Neural cell (in vitro differentiated cells): ENCODE measurements around the gene ZNF507.

Experiments used
- EZH2 ChIP-seq: fragments of 200-600, 300-800 bp; shearing (Covaris generic), sonication (generic); IDR thresholded peaks from 2 replicates; pipeline ENCODE4 v1.6.1; 2014; ENCODE audit warnings: antibody characterized with exemption, low read length, borderline replicate concordance, mild to moderate bottlenecking; ENCODE audit not compliant: insufficient read depth, poor library complexity, severe bottlenecking
- POLR2AphosphoS5 ChIP-seq: IDR thresholded peaks from 2 replicates; pipeline ENCODE4 v1.6.1; 2012
- RAD21 ChIP-seq: fragments of 450-650 bp; conservative IDR thresholded peaks from 2 replicates; pipeline ENCODE4 v1.6.1; 2014; ENCODE audit warnings: antibody characterized with exemption, mild to moderate bottlenecking, moderate library complexity
- SMC3 ChIP-seq: fragments of 450-650 bp; conservative IDR thresholded peaks from 2 replicates; pipeline ENCODE4 v1.6.1; 2014; ENCODE audit warnings: antibody characterized with exemption, mild to moderate bottlenecking, moderate library complexity; ENCODE audit not compliant: poor library complexity
- TF ChIP-seq, protein P1 (sequence below): fragments of 450-650 bp; IDR thresholded peaks from 2 replicates; pipeline ENCODE4 v1.5.1; 2014; ENCODE audit warnings: antibody characterized with exemption, mild to moderate bottlenecking, moderate library complexity; ENCODE audit not compliant: poor library complexity, severe bottlenecking
- TF ChIP-seq, protein P2 (sequence below): IDR thresholded peaks from 2 replicates; pipeline ENCODE4 v1.6.1; 2012; ENCODE audit warnings: borderline replicate concordance

DNA sequence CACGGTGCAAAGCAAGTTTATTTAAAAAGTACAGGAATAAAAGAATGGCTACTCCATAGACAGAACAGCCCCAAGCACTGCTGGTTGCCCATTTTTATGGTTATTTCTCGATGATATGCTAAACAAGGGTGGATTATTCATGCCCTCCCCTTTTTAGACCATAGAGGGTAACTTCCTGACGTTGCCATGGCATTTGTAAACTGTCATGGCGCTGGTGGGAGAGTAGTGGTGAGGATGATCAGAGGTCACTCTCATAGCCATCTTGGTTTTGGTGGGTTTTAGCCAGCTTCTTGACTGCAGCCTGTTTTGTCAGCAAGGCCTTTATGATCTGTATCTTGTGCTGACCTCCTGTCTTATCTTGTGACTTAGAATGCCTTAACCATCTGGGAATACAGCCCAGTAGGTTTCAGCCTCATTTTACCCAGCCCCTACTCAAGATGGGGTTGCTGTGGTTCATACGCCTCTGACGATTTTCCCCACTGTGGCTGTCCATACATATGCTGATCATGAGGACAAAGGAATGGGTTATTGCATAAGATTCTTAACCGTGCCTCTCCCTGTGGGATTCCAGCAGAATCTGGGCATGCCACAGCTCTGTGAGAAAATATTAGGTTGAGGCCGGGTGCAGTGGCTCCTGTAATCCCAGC, 36.9 kb upstream of the ZNF507 start:
- TF ChIP-seq, protein P1, sequence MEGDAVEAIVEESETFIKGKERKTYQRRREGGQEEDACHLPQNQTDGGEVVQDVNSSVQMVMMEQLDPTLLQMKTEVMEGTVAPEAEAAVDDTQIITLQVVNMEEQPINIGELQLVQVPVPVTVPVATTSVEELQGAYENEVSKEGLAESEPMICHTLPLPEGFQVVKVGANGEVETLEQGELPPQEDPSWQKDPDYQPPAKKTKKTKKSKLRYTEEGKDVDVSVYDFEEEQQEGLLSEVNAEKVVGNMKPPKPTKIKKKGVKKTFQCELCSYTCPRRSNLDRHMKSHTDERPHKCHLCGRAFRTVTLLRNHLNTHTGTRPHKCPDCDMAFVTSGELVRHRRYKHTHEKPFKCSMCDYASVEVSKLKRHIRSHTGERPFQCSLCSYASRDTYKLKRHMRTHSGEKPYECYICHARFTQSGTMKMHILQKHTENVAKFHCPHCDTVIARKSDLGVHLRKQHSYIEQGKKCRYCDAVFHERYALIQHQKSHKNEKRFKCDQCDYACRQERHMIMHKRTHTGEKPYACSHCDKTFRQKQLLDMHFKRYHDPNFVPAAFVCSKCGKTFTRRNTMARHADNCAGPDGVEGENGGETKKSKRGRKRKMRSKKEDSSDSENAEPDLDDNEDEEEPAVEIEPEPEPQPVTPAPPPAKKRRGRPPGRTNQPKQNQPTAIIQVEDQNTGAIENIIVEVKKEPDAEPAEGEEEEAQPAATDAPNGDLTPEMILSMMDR = no peak
- TF ChIP-seq RAD21 (no peak), POLR2AphosphoS5 (no peak), SMC3 (no peak), EZH2 (no peak)
- TF ChIP-seq, protein P2, sequence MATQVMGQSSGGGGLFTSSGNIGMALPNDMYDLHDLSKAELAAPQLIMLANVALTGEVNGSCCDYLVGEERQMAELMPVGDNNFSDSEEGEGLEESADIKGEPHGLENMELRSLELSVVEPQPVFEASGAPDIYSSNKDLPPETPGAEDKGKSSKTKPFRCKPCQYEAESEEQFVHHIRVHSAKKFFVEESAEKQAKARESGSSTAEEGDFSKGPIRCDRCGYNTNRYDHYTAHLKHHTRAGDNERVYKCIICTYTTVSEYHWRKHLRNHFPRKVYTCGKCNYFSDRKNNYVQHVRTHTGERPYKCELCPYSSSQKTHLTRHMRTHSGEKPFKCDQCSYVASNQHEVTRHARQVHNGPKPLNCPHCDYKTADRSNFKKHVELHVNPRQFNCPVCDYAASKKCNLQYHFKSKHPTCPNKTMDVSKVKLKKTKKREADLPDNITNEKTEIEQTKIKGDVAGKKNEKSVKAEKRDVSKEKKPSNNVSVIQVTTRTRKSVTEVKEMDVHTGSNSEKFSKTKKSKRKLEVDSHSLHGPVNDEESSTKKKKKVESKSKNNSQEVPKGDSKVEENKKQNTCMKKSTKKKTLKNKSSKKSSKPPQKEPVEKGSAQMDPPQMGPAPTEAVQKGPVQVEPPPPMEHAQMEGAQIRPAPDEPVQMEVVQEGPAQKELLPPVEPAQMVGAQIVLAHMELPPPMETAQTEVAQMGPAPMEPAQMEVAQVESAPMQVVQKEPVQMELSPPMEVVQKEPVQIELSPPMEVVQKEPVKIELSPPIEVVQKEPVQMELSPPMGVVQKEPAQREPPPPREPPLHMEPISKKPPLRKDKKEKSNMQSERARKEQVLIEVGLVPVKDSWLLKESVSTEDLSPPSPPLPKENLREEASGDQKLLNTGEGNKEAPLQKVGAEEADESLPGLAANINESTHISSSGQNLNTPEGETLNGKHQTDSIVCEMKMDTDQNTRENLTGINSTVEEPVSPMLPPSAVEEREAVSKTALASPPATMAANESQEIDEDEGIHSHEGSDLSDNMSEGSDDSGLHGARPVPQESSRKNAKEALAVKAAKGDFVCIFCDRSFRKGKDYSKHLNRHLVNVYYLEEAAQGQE = no peak
